NCI-H524 treated with DMSO at 0.1 percent for 48 hours (cell line): ENCODE data around the gene FLT1.

Experiments used
- DNase-seq: peaks from one replicate; lab custom pipeline; 2025; lab: John Stamatoyannopoulos, UW

Gene FLT1

GRCh38 chr13:28319528-28319927 lies 175.4 kb downstream of the FLT1 start:
- no peak for DNase-seq

GRCh38 chr13:28318496-28318895 lies 176.4 kb downstream of the FLT1 start:
- DNase-seq = no peak

GRCh38 chr13:28316836-28317235 lies 178.1 kb downstream of the FLT1 start:
- DNase-seq = no peak

- DNase-seq = no peak
Observed at GRCh38 chr13:28316129-28316528, 178.8 kb downstream of the FLT1 start.

- no peak for DNase-seq
Observed at GRCh38 chr13:28314879-28315278, 180.0 kb downstream of the FLT1 start.

- DNase-seq = no peak
Observed at GRCh38 chr13:28313579-28313978, 181.3 kb downstream of the FLT1 start.

GRCh38 chr13:28306325-28306724 lies 188.6 kb downstream of the FLT1 start:
- no peak for DNase-seq

GRCh38 chr13:28301839-28302238 lies 193.1 kb downstream of the FLT1 start:
- DNase-seq = no peak

- DNase-seq = no peak
Observed at GRCh38 chr13:28299916-28300315, 195.0 kb downstream of the FLT1 start.

- DNase-seq = no peak
Observed at GRCh38 chr13:28297341-28297740, 197.6 kb downstream of the FLT1 start.

- no peak for DNase-seq
Observed at GRCh38 chr13:28286263-28286662, 208.7 kb downstream of the FLT1 start.

- no peak for DNase-seq
Observed at GRCh38 chr13:28283600-28283999, 211.3 kb downstream of the FLT1 start.

GRCh38 chr13:28282451-28282850 lies 212.5 kb downstream of the FLT1 start:
- no peak for DNase-seq

GRCh38 chr13:28273919-28274318 lies 221.0 kb downstream of the FLT1 start:
- DNase-seq = no peak

- no peak for DNase-seq
Observed at GRCh38 chr13:28271056-28271840, 223.7 kb downstream of the FLT1 start.

GRCh38 chr13:28268800-28269223 lies 226.1 kb downstream of the FLT1 start:
- DNase-seq = no peak

- no peak for DNase-seq
Observed at GRCh38 chr13:28267497-28267896, 227.4 kb downstream of the FLT1 start.

GRCh38 chr13:28258417-28258816 lies 236.5 kb downstream of the FLT1 start:
- no peak for DNase-seq

GRCh38 chr13:28257305-28257704 lies 237.6 kb downstream of the FLT1 start:
- DNase-seq = no peak

GRCh38 chr13:28252547-28252946 lies 242.4 kb downstream of the FLT1 start:
- no peak for DNase-seq

- no peak for DNase-seq
Observed at GRCh38 chr13:28251466-28251865, 243.5 kb downstream of the FLT1 start.

- DNase-seq = no peak
Observed at GRCh38 chr13:28250542-28250941, 244.4 kb downstream of the FLT1 start.
